Panc1 (cell line): ENCODE data around the gene CYP2E1.
"Not testable (repeated sequence)": the region's sequence is repeated elsewhere in the genome, so short reads cannot be mapped to it uniquely, and the experiment has no call there.

Experiments
- CTCF ChIP-seq: fragments of 450-650 bp; IDR thresholded peaks from 2 replicates; pipeline ENCODE4 v1.5.1; 2017; ENCODE audit warnings: mild to moderate bottlenecking
- POLR2AphosphoS5 ChIP-seq: IDR thresholded peaks from 2 replicates; pipeline ENCODE4 v1.6.1; 2012; ENCODE audit warnings: mild to moderate bottlenecking, low read depth, low read length, moderate library complexity
- REST ChIP-seq, 2 experiments: IDR thresholded peaks; 2 replicates each; pipeline ENCODE4 v1.6.1; 2011 to 2012; ENCODE audit warnings: low read depth in 2 of 2, control low read depth in 1 of 2, low read length in 1 of 2, mild to moderate bottlenecking in 1 of 2, moderate library complexity in 1 of 2; ENCODE audit not compliant: insufficient read depth in 1 of 2
- SIN3A ChIP-seq: IDR thresholded peaks from 2 replicates; pipeline ENCODE4 v1.6.1; 2012; ENCODE audit warnings: low read depth, mild to moderate bottlenecking, low read length, moderate library complexity, borderline replicate concordance; ENCODE audit not compliant: insufficient read depth
- TCF7L2 ChIP-seq: IDR thresholded peaks from 2 replicates; pipeline ENCODE4 v1.6.1; 2011; ENCODE audit warnings: mild to moderate bottlenecking, low read depth, low read length, inconsistent platforms

GRCh38 chr10:133572055-133572454, 44.9 kb downstream of the CYP2E1 start:
- TF ChIP-seq CTCF; REST (IDR thresholded peaks at IDR 0.05; ENCODE audit: insufficient read depth in 1 of 2, low read depth in 2 of 2, low read length in 1 of 2); TCF7L2; POLR2AphosphoS5; SIN3A: not testable (repeated sequence)
